ENCODE measurements around the gene INF2.

INF2 gene

DNA sequence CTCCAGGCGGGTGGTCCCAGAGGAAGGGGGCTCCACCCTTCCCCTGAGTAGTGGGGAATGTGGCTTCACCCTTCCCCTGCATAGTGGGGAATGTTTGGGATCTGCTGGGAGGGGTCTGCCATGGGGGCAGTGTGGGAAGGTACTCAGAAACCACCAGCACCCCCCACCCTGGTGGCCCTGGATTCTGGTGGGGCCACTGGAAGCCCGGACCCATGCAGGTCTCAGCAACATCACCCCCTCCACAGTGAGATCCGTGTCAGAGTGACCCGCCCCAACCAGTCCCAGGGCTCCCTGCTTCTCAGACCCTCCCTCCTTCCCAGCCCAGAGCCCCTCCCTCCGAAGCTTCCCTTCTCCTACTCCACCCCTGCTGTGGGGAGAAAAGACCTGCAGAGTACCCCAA lies 30.3 kb upstream of the INF2 start:
- no peak overlapping the region for H3K14ac ChIP-seq (ENCODE audit: low read length)
- no peaks in the 10 kb centered on the region for H3K27me3 ChIP-seq (ENCODE audit: insufficient read depth, low read length)
- no peak overlapping the region for H2AK5ac ChIP-seq (ENCODE audit: low read length)
- H2AFZ ChIP-seq (ENCODE audit: insufficient read depth, low read length, poor library complexity) = no peak overlapping the region
- no peak overlapping the region for H4K91ac ChIP-seq (ENCODE audit: low read depth, low read length)
- no CpG with 5 or more reads among the region's 5 CpGs for whole genome bisulfite sequencing (ENCODE audit: extremely low coverage, insufficient coverage, insufficient read length)
- H3K23ac ChIP-seq (ENCODE audit: low read length) = no peak overlapping the region
- no peak overlapping the region for H2BK5ac ChIP-seq (ENCODE audit: low read depth, low read length, poor library complexity)
- H3K36me3 ChIP-seq (ENCODE audit: control insufficient read depth in 1 of 2, insufficient read depth in 2 of 2, low read length in 2 of 2) = no peaks in the 10 kb centered on the region
- no peak overlapping the region for H3K4me2 ChIP-seq (ENCODE audit: low read length)
- no peak overlapping the region for H2BK120ac ChIP-seq (ENCODE audit: insufficient read depth, low read length, poor library complexity)
- DNase-seq = no peak
- H3K79me2 ChIP-seq (ENCODE audit: control insufficient read depth, insufficient read depth, low read length, poor library complexity) = no peaks in the 10 kb centered on the region
- no peaks in the 10 kb centered on the region for H3K79me1 ChIP-seq (ENCODE audit: low read length)
- no peak overlapping the region for H3K27ac ChIP-seq (ENCODE audit: low read depth, low read length)
- peaks cover 8% of the 10 kb centered on the region for H3K9me3 ChIP-seq (ENCODE audit: insufficient read depth, low read depth, low read length)
- no peak overlapping the region for H3K9ac ChIP-seq (ENCODE audit: low read length)
- no peak overlapping the region for H3K4me3 ChIP-seq (ENCODE audit: low read depth, low read length)
- H3K18ac ChIP-seq (ENCODE audit: low read length) = no peak overlapping the region
- no peak overlapping the region for H4K8ac ChIP-seq (ENCODE audit: low read depth, low read length)
- no peak overlapping the region for H2BK12ac ChIP-seq (ENCODE audit: low read length)
- H3K4me1 ChIP-seq (ENCODE audit: control insufficient read depth in 1 of 2, insufficient read depth in 2 of 2, low read length in 2 of 2) = no peaks in the 10 kb centered on the region
- H4K12ac ChIP-seq (ENCODE audit: low read depth, low read length) = no peak overlapping the region
- no peak overlapping the region for H3K4ac ChIP-seq (ENCODE audit: low read depth, low read length)

- no peaks in the 10 kb centered on the region for H3K4me1 ChIP-seq (ENCODE audit: control insufficient read depth in 1 of 2, insufficient read depth in 2 of 2, low read length in 2 of 2)
Measured at GRCh38 chr14:104659764-104660523, 29.5 kb upstream of the INF2 start.

GRCh38 chr14:104660597-104660996 lies 28.8 kb upstream of the INF2 start:
- no peak overlapping the region for H3K27ac ChIP-seq (ENCODE audit: low read depth, low read length)
- H3K14ac ChIP-seq (ENCODE audit: low read length) = no peak overlapping the region
- H3K4me2 ChIP-seq (ENCODE audit: low read length) = no peak overlapping the region
- H3K9me3 ChIP-seq (ENCODE audit: insufficient read depth, low read depth, low read length) = peaks cover 9% of the 10 kb centered on the region
- H3K36me3 ChIP-seq (ENCODE audit: control insufficient read depth in 1 of 2, insufficient read depth in 2 of 2, low read length in 2 of 2) = no peaks in the 10 kb centered on the region
- no peak overlapping the region for H3K23ac ChIP-seq (ENCODE audit: low read length)
- no peak overlapping the region for H4K91ac ChIP-seq (ENCODE audit: low read depth, low read length)
- no peaks in the 10 kb centered on the region for H3K27me3 ChIP-seq (ENCODE audit: insufficient read depth, low read length)
- H3K4me1 ChIP-seq (ENCODE audit: control insufficient read depth in 1 of 2, insufficient read depth in 2 of 2, low read length in 2 of 2) = peaks cover 3 to 4% of the 10 kb centered on the region in 2 experiments
- no peak overlapping the region for H4K8ac ChIP-seq (ENCODE audit: low read depth, low read length)
- no CpG with 5 or more reads among the region's 13 CpGs for WGBS (ENCODE audit: extremely low coverage, insufficient coverage, insufficient read length)
- no peak overlapping the region for H2BK120ac ChIP-seq (ENCODE audit: insufficient read depth, low read length, poor library complexity)
- H3K4me3 ChIP-seq (ENCODE audit: low read depth, low read length) = no peak overlapping the region
- H3K4ac ChIP-seq (ENCODE audit: low read depth, low read length) = no peak overlapping the region
- H2AK5ac ChIP-seq (ENCODE audit: low read length) = no peak overlapping the region
- H3K79me1 ChIP-seq (ENCODE audit: low read length) = peaks cover under 1% of the 10 kb centered on the region
- H2BK12ac ChIP-seq (ENCODE audit: low read length) = no peak overlapping the region
- no peak overlapping the region for H3K18ac ChIP-seq (ENCODE audit: low read length)
- no peak overlapping the region for H2AFZ ChIP-seq (ENCODE audit: insufficient read depth, low read length, poor library complexity)
- no peak overlapping the region for H4K12ac ChIP-seq (ENCODE audit: low read depth, low read length)
- H3K79me2 ChIP-seq (ENCODE audit: control insufficient read depth, insufficient read depth, low read length, poor library complexity) = no peaks in the 10 kb centered on the region
- H3K9ac ChIP-seq (ENCODE audit: low read length) = no peak overlapping the region
- H2BK5ac ChIP-seq (ENCODE audit: low read depth, low read length, poor library complexity) = no peak overlapping the region
- DNase-seq = no peak

More at GRCh38 chr14:104659764-104660523, 29.5 kb upstream of the INF2 start:
- H2BK120ac ChIP-seq (ENCODE audit: insufficient read depth, low read length, poor library complexity) = no peak overlapping the region
- no peak overlapping the region for H2BK5ac ChIP-seq (ENCODE audit: low read depth, low read length, poor library complexity)
- H4K8ac ChIP-seq (ENCODE audit: low read depth, low read length) = no peak overlapping the region
- H3K79me1 ChIP-seq (ENCODE audit: low read length) = no peaks in the 10 kb centered on the region
- H2AFZ ChIP-seq (ENCODE audit: insufficient read depth, low read length, poor library complexity) = no peak overlapping the region
- H3K27me3 ChIP-seq (ENCODE audit: insufficient read depth, low read length) = no peaks in the 10 kb centered on the region
- no CpG with 5 or more reads among the region's 43 CpGs for WGBS (ENCODE audit: extremely low coverage, insufficient coverage, insufficient read length)
- no peak overlapping the region for H3K4me3 ChIP-seq (ENCODE audit: low read depth, low read length)
- no peak overlapping the region for H4K12ac ChIP-seq (ENCODE audit: low read depth, low read length)
- peak in 1 of 2 donors; percentile 21 for DNase-seq
- peaks cover 9% of the 10 kb centered on the region for H3K9me3 ChIP-seq (ENCODE audit: insufficient read depth, low read depth, low read length)
- H3K23ac ChIP-seq (ENCODE audit: low read length) = no peak overlapping the region
- no peak overlapping the region for H3K14ac ChIP-seq (ENCODE audit: low read length)
- H3K4ac ChIP-seq (ENCODE audit: low read depth, low read length) = no peak overlapping the region
- no peak overlapping the region for H3K4me2 ChIP-seq (ENCODE audit: low read length)
- no peak overlapping the region for H2AK5ac ChIP-seq (ENCODE audit: low read length)
- H3K79me2 ChIP-seq (ENCODE audit: control insufficient read depth, insufficient read depth, low read length, poor library complexity) = no peaks in the 10 kb centered on the region
- H3K18ac ChIP-seq (ENCODE audit: low read length) = no peak overlapping the region
- H3K9ac ChIP-seq (ENCODE audit: low read length) = no peak overlapping the region
- no peak overlapping the region for H3K27ac ChIP-seq (ENCODE audit: low read depth, low read length)
- no peak overlapping the region for H4K91ac ChIP-seq (ENCODE audit: low read depth, low read length)
- H3K36me3 ChIP-seq (ENCODE audit: control insufficient read depth in 1 of 2, insufficient read depth in 2 of 2, low read length in 2 of 2) = no peaks in the 10 kb centered on the region
- no peak overlapping the region for H2BK12ac ChIP-seq (ENCODE audit: low read length)

DNA sequence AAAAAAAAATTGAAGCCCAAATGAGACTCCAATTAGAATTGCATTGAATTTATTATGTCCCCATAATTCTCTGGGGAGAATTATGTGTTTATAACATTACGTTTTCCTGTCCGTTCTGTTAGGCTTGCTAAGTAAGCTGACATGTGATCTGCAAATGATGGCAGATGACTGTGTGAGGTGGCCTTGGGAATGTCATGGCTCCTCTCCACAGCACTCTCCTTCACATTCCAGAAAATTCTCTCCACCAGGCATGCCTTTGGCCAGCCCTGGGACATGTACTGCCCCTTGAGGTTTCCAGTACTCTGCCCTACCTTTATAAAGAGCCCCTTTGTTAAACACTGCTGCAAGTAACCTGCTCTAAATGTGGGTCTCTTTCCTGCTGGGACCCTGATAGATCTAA lies 28.3 kb upstream of the INF2 start:
- H2AFZ ChIP-seq (ENCODE audit: insufficient read depth, low read length, poor library complexity) = no peak overlapping the region

More for the DNA sequence above, 28.3 kb upstream of the INF2 start:
- Histone ChIP-seq H3K9ac (ENCODE audit: low read length) (no peak overlapping the region), H3K23ac (ENCODE audit: low read length) (no peak overlapping the region), H3K14ac (ENCODE audit: low read length) (no peak overlapping the region), H4K12ac (ENCODE audit: low read depth, low read length) (no peak overlapping the region), H3K4me1 (ENCODE audit: control insufficient read depth in 1 of 2, insufficient read depth in 2 of 2, low read length in 2 of 2) (peaks cover 8 to 9% of the 10 kb centered on the region in 2 experiments), H3K4me3 (ENCODE audit: low read depth, low read length) (no peak overlapping the region), H3K9me3 (ENCODE audit: insufficient read depth, low read depth, low read length) (peaks cover 9% of the 10 kb centered on the region), H2AK5ac (ENCODE audit: low read length) (no peak overlapping the region), H3K79me2 (ENCODE audit: control insufficient read depth, insufficient read depth, low read length, poor library complexity) (no peaks in the 10 kb centered on the region), H3K36me3 (ENCODE audit: control insufficient read depth in 1 of 2, insufficient read depth in 2 of 2, low read length in 2 of 2) (no peaks in the 10 kb centered on the region), H4K8ac (ENCODE audit: low read depth, low read length) (no peak overlapping the region), H2BK5ac (ENCODE audit: low read depth, low read length, poor library complexity) (no peak overlapping the region), H2BK120ac (ENCODE audit: insufficient read depth, low read length, poor library complexity) (no peak overlapping the region), H3K4me2 (ENCODE audit: low read length) (no peak overlapping the region), H3K4ac (ENCODE audit: low read depth, low read length) (no peak overlapping the region), H2BK12ac (ENCODE audit: low read length) (no peak overlapping the region), H3K27ac (ENCODE audit: low read depth, low read length) (no peak overlapping the region), H3K18ac (ENCODE audit: low read length) (no peak overlapping the region), H3K79me1 (ENCODE audit: low read length) (peaks cover 6% of the 10 kb centered on the region), H3K27me3 (ENCODE audit: insufficient read depth, low read length) (no peaks in the 10 kb centered on the region), H4K91ac (ENCODE audit: low read depth, low read length) (no peak overlapping the region)
- DNase-seq = peak in 1 of 2 donors; percentile 40
- no CpG with 5 or more reads among the region's 2 CpGs for WGBS (ENCODE audit: extremely low coverage, insufficient coverage, insufficient read length)
